Colonic mucosa (tissue), 4 donors: ENCODE data around the gene HYI. TPM values are rescaled to one million over a fixed set of nuclear protein-coding genes. Genes with fewer than 3 reads are reported as not detected.

Source experiments
- DNase-seq: peaks from one replicate; pipeline ENCODE4 v3.0.0-alpha.2; 2020
- H3K27ac ChIP-seq: fragments of 200-600 bp; one replicate; pipeline ENCODE4 v1.8.0; 2021
- H3K27me3 ChIP-seq: fragments of 200-600 bp; one replicate; pipeline ENCODE4 v1.8.0; 2021
- H3K36me3 ChIP-seq: fragments of 200-600 bp; one replicate; pipeline ENCODE4 v1.8.0; 2021
- H3K4me1 ChIP-seq: fragments of 200-600 bp; one replicate; pipeline ENCODE4 v1.8.0; 2021; ENCODE audit warnings: mild to moderate bottlenecking
- H3K4me3 ChIP-seq: fragments of 200-600 bp; one replicate; pipeline ENCODE4 v1.8.0; 2021
- H3K9ac ChIP-seq, 2 donors: one replicate each; pipeline ENCODE4 v1.7.0; 2013; ENCODE audit warnings: control low read depth in 2 of 2, low read depth in 2 of 2, low read length in 2 of 2
- H3K9me3 ChIP-seq: fragments of 200-600 bp; one replicate; pipeline ENCODE4 v1.8.0; 2021
- CTCF ChIP-seq: fragments of 200-600 bp; IDR thresholded peaks from one replicate; pipeline ENCODE4 v1.8.0; 2022; ENCODE audit warnings: antibody characterized with exemption, mild to moderate bottlenecking
- intact Hi-C: fragments of 100-400 bp; cut with DNase I; formaldehyde crosslinking; loops from one replicate; pipeline ENCODE4 v1.14.1; 2022
- total RNA-seq, 2 donors: library from RNA; stranded (reverse); fragmentation: NEBNext Ultra II Directional in 1 of 2; extraction: Animal tissue kit (Norgen Biotek cat#: 25700) in 1 of 2; gene quantifications; one replicate each; pipeline ENCODE4 v1.2.1, GENCODE V29; 2021
- donor health status: healthy.
- donor health status: DM: no; HTN: no; CAD: no.
- donor health status: DM: no; HTN: no; CAD: no.

HYI gene
- total RNA-seq, 2 donors from 2014 or later: 50.8 to 55.6 TPM

DNA sequence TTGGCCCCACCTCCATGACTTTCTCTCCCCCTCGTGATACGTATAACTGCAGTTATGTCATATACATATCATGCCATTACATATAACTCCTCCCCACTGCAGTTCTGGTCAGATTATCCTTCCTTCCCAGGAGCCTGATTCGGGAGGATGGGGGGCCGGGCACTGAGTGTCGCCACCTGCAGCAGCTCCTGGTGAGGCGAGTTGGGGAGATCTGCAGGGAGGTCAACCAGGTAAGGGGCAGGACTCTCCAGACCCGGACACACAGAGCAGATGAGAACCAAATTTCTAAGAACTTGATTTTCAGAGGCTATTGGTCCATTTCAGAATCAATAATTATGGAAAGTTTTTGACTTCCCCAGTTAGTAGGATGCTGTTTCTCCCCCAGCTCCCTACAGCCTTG lies 19.5 kb downstream of the HYI start:
- no peak for DNase-seq
- no peak for TF ChIP-seq CTCF
- no peaks in the 10 kb centered on the region for H3K4me1 ChIP-seq
- H3K27me3 ChIP-seq: no peaks in the 10 kb centered on the region
- intact Hi-C loops: no loop called here
- H3K9ac ChIP-seq: no peak overlapping the region
- peaks cover 19% of the 10 kb centered on the region for H3K36me3 ChIP-seq
- no peak overlapping the region for H3K4me3 ChIP-seq
- no peaks in the 10 kb centered on the region for H3K9me3 ChIP-seq
- H3K27ac ChIP-seq: no peak overlapping the region

DNA sequence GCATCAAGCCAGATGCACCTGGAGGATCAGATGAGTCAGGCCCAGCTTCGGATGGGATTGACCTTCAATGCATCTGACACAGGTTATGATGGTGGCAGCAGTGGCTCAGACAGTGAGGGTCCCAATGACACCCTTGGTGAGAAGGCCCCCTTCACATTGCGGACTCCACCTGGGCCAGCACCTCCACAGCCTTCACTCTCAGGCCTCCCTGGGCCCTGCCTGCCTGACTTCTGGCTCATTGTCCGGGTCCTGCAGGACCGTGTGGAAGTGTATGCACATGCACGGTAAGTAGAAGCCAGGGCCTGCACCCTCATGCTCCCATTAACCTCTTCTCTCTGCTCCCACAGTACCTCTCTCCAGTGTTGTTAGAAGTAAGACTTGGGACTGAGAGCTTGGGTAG lies 20.8 kb downstream of the HYI start:
- H3K36me3 ChIP-seq: peaks cover 33% of the 10 kb centered on the region
- intact Hi-C loops: no loop called here
- no peak for DNase-seq
- no peaks in the 10 kb centered on the region for H3K27me3 ChIP-seq
- no peak overlapping the region for H3K27ac ChIP-seq
- no peak overlapping the region for H3K9ac ChIP-seq
- H3K4me3 ChIP-seq: no peak overlapping the region
- no peaks in the 10 kb centered on the region for H3K4me1 ChIP-seq
- no peak for TF ChIP-seq CTCF
- no peaks in the 10 kb centered on the region for H3K9me3 ChIP-seq

- no peak overlapping the region for H3K27ac ChIP-seq
- H3K36me3 ChIP-seq: peaks cover 38% of the 10 kb centered on the region
- no peaks in the 10 kb centered on the region for H3K27me3 ChIP-seq
- no peak for DNase-seq
- H3K4me1 ChIP-seq: no peaks in the 10 kb centered on the region
- TF ChIP-seq CTCF: no peak
- no peaks in the 10 kb centered on the region for H3K9me3 ChIP-seq
- H3K4me3 ChIP-seq: no peak overlapping the region
- no peak overlapping the region for H3K9ac ChIP-seq
- intact Hi-C loops: no loop called here
These were observed 21.4 kb downstream of the HYI start for GRCh38 chr1:43432171-43432860.

DNA sequence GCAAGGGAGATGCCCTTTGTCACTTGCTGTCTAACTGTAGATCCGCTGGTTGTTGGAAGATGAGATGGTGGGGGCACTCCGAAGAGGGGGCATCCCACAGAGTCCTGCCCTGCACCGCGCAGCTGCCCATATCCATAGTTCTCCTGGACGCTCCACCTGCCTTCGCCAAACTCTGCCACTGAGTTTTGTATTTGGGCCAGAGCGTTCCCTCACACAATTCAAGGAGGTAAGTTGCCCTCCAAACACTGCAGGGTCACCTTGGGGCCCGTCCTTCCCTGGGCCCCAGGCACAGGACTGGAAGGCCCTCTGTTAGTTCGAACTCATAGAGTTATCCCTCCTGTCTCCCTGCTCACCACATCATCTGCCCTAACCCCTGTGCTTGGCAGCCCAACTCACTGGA lies 22.1 kb downstream of the HYI start:
- no peak for DNase-seq

GRCh38 chr1:43430831-43431230 lies 22.9 kb downstream of the HYI start:
- Histone ChIP-seq H3K9ac (no peak overlapping the region), H3K36me3 (peaks cover 44% of the 10 kb centered on the region)

More for the DNA sequence above, 22.1 kb downstream of the HYI start:
- no peak overlapping the region for H3K4me3 ChIP-seq
- H3K4me1 ChIP-seq: no peaks in the 10 kb centered on the region
- no peak for TF ChIP-seq CTCF
- intact Hi-C loops: no loop called here
- H3K27ac ChIP-seq: no peak overlapping the region
- no peak overlapping the region for H3K9ac ChIP-seq
- H3K36me3 ChIP-seq: peaks cover 39% of the 10 kb centered on the region
- no peaks in the 10 kb centered on the region for H3K27me3 ChIP-seq
- H3K9me3 ChIP-seq: no peaks in the 10 kb centered on the region

More at GRCh38 chr1:43430831-43431230, 22.9 kb downstream of the HYI start:
- intact Hi-C loops: no loop called here
- Histone ChIP-seq H3K27me3 (no peaks in the 10 kb centered on the region), H3K4me1 (no peaks in the 10 kb centered on the region), H3K9me3 (no peaks in the 10 kb centered on the region), H3K27ac (no peak overlapping the region), H3K4me3 (no peak overlapping the region)
- DNase-seq: no peak
- no peak for TF ChIP-seq CTCF
